Cardiac atrium fibroblast (primary cell): ENCODE data around the gene MARCHF10. TPM values are rescaled to one million over a fixed set of nuclear protein-coding genes. Genes with fewer than 3 reads are reported as not detected.

Experiments used
- total RNA-seq: library from RNA; depleted of rRNA; stranded (reverse); fragments of >200 nt; gene quantifications from 2 replicates; pipeline ENCODE4 v1.2.3, GENCODE V29; 2015

The MARCHF10 gene, protein sequence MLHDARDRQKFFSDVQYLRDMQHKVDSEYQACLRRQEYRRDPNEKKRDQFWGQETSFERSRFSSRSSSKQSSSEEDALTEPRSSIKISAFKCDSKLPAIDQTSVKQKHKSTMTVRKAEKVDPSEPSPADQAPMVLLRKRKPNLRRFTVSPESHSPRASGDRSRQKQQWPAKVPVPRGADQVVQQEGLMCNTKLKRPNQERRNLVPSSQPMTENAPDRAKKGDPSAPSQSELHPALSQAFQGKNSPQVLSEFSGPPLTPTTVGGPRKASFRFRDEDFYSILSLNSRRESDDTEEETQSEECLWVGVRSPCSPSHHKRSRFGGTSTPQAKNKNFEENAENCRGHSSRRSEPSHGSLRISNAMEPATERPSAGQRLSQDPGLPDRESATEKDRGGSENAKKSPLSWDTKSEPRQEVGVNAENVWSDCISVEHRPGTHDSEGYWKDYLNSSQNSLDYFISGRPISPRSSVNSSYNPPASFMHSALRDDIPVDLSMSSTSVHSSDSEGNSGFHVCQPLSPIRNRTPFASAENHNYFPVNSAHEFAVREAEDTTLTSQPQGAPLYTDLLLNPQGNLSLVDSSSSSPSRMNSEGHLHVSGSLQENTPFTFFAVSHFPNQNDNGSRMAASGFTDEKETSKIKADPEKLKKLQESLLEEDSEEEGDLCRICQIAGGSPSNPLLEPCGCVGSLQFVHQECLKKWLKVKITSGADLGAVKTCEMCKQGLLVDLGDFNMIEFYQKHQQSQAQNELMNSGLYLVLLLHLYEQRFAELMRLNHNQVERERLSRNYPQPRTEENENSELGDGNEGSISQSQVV
- 0.90 and 2.1 TPM in 2 replicates for total RNA-seq

DNA sequence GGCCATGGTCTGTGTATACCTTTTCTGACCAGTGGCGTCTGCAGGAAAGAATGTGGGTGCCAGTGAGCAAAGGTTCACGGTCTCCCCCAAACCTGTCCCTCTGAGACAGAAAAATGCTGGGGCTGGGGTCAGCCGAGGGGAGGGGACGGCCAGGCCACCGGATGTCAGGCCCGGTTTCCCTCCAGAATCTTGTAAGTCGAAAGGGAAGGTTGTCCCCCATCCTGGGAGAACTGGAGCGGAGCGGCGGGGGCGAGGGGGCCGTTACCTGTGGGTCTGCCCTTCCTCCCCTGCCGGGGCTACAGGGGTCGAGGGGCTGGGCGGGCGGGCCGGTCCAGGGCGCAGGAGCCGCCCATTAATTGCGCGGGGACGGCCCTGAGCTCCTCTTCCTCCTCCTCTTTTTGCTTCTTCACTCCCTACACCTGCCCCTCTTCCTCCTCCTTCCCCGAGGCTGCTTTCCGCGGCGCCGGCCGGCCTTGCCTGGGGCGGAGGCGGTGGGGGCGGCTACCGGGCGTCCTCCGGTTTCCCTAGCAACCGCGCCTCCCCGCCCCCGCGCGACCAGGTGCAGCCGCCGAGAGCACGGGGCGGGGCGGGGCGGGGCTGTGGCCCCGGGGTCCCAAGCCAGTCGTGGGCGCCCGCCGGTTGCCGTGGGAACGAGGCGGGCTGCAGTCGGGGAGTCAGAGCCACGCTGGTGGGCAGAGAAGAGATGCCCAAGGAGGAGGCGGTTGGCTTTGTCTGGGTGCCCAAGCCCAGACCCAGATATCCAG lies at the start of gene MARCHF10:
Gene MARCHF10, minus strand, starts transcription at position 503 of the 764 bp plus-strand sequence. CDS start 6,579 bp downstream, outside the sequence.

Other genes starting within 250 kb of the MARCHF10 start
- gene MRC2, start 180.6 kb downstream of the MARCHF10 start, total RNA-seq = 294 and 298 TPM in 2 replicates
- 9.7 and 15.9 TPM in 2 replicates for gene TANC2, start 157.9 kb upstream of the MARCHF10 start, total RNA-seq